H54 (cell line): ENCODE data around the gene AXDND1.

Experiments used
- DNase-seq: peaks from one replicate; pipeline ENCODE4 v3.0.0; 2011; ENCODE audit warnings: low spot score, mixed read lengths; ENCODE audit not compliant: insufficient read length
- FAIRE-seq: peaks from 3 replicates; lab custom pipeline; 2011; peaks lifted over from hg19 to GRCh38; lab: Jason Lieb, UNC
- POLR2A ChIP-seq: IDR thresholded peaks from 2 replicates; pipeline ENCODE4 v1.6.1; 2011; ENCODE audit warnings: low read depth, mild to moderate bottlenecking, low read length

The AXDND1 gene

DNA sequence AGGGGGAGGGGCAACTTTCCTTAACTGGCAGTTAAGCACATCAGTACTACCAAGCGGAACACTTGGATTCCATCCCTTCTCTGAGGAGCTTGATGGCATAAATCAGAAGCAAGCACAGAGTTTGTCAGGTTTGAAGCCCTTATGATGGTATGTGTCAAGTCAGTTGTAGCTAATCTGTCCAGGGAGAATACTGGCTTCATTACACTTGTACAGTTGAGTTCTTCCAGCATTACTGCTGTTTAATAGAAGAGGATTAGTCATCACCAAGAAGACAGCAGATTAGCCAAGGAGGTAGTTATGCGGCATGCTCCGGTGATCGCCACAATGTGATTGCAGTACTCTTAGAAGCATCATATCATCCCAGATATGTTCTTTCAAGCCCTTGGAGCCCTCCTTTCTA, 223.7 kb downstream of the AXDND1 start:
- DNase-seq, result no peak
- FAIRE-seq, result no peak
- TF ChIP-seq POLR2A, result no peak

DNA sequence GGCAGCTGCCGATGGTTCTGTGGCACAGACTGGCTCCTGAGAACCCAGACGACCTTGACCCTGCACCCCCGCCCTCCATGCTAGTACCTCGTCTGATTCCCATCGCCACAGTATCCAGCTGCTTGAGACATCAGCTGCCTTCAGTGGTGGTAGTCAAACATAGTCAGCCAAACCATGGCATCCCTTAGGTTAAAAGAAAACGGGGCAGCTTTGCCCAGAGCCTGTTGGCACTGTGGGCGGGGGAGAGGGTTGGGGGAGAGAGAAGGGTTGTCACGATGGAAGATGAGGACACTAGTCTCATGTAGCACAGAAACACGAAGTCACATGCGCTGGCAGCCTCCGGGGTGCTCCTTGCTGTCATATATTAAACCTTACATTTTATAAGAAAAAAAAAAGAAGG, 224.9 kb downstream of the AXDND1 start:
- TF ChIP-seq POLR2A, result no peak
- DNase-seq (no peak), FAIRE-seq (no peak)

DNA sequence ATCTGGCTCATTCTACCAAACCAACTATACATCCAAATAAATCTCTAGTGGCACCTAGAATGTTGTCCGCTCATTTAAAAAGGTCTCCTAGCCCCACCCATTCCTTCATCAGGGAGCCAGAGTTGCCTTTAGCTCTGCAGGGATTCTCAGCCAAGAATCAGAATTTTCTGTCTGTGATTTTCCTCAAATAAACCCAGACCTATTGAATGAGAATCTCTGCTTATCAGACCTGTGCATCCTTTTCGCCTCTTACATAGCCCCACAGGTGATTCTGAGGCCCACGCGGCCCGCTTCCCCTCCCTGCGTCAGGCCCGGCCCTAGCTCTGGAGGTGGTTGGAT, 225.5 kb downstream of the AXDND1 start:
- DNase-seq (no peak), FAIRE-seq (no peak)
- TF ChIP-seq POLR2A, result no peak

DNA sequence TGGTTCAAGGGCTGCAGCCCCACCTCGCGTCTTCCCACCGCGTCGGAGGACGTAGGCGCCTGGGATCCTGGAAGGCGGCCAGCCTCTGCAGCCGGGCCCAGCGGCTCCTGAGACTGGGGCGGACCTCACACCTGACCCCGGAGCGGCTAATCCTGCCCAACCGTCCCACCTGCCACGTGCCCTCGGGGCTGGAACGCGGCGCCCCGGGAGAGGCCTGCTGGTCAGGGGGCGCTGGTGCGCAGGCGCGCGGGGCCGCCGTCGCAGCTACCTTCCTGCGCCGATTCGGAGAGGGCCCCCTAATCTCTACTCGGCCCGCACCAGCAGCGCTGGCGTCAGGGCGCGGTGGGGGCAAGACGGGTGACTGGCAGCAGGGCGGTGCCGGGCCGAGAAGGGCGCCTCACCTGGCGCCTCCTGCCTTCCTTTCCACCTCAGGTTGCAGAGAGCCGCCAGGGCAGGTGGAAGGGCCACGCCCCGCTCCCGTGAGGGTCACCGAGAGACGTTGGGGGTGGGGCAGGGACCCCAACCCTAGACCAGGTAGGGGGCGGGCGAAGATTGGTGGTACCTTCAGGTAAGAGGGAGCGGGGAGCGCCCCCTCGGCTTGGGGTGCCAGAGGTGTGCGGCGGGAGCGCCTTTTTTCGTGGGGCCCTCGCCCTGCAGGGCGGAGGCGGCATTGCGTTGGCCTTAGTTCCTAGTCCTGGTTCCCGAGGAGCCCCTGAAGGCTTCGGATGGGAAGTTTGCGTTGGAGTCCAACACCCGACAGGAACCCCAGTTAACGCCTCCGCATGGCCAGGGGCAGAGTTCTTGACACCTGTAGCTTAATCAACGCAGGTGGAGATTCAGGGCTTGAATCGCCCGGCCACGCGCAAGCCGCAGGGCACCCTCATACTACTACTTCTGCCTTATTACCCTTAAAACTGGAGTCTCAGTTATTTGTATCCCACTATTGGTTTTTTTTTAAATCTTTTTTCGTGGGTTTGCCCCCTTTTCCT, 226.1 kb downstream of the AXDND1 start, which contains the start of gene TDRD5:
Gene TDRD5 (plus strand): TSS at position 241 of the 989 bp plus-strand sequence. CDS start 784 bp downstream, outside the sequence.
- no peak for TF ChIP-seq POLR2A
- DNase-seq, result no peak
- no peak for FAIRE-seq

DNA sequence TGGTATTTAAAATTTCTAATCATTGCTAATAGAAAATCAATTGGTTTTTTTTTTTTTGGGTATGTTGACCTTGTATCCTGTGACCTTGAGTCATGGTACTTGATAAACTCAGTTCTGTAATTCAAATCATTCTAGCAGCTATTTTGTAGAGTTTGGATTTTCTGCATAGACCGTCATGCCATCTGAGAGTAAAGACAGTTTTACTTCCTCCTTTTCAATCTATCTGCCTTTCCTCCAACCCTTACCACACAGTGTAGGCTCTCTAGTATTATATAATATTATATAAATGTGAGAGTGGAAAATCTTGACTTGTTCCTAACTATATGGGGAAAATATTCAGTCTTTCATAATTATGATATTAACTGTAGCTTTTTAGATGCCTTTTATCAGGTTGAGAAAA, 232.9 kb downstream of the AXDND1 start:
- no peak for TF ChIP-seq POLR2A
- FAIRE-seq (no peak), DNase-seq (no peak)

DNA sequence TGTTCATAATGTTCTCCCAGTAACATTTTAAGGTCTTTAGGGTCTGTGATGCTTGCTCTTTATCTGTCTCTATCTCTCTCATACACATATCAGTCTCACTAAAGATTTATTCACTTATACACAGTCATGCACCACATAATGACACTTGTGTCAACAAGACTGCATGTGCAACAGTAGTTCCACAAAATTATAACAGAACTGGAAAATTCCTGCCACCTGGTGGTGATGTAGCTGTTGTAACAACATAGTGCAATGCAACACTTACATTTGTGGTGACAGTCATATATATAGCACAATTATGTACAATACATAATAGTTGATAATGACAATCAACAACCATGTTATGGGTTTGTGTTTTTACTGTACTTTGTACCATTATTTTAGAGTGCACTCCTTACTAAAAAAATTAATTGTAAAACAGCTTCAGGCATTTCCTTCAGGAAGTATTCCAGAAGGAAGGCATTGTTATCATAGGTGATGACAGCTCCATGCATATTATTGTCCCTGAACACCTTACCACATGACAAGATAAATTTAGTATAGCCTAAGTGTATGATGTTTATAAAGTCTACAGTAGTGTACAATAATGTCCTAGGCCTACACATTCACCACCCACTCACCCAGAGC, 234.0 kb downstream of the AXDND1 start:
- DNase-seq (no peak), FAIRE-seq (peak; percentile 74)
- TF ChIP-seq POLR2A, result no peak

DNA sequence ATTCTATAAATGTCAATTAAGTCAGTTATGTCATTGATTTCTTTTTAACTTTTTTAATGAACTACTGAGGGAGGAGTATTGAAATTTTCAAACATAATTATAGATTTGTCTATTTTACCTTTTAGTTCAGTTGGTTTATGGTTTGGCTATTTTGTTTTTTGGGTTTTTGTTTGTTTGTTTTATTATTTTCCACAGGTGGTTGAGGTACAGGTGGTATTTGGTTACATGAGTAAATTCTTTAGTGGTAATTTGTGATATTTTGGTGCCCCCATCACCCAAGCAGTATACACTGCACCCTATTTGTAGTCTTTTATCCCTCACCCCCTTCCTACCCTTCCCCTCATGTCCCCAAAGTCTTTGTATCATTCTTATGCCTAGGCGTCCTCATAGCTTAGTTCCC, 235.3 kb downstream of the AXDND1 start:
- no peak for DNase-seq
- no peak for TF ChIP-seq POLR2A
- no peak for FAIRE-seq
